Measurements from ENCODE around the gene ZPBP.
"Not testable (repeated sequence)": the region's sequence is repeated elsewhere in the genome, so short reads cannot be mapped to it uniquely, and the experiment has no call there.

ZPBP gene

GRCh38 chr7:50041165-50041564 lies 51.9 kb downstream of the ZPBP start:
- DNase-seq (ENCODE audit: low read depth, low spot score): not testable (repeated sequence)

- no peak for DNase-seq (ENCODE audit: low read depth, low spot score)
Measured at GRCh38 chr7:50037086-50037485, 56.0 kb downstream of the ZPBP start.

- DNase-seq (ENCODE audit: low read depth, low spot score): no peak
Measured at GRCh38 chr7:50022991-50023390, 70.1 kb downstream of the ZPBP start.

- no peak for DNase-seq (ENCODE audit: low read depth, low spot score)
Measured at GRCh38 chr7:50022451-50022850, 70.6 kb downstream of the ZPBP start.

GRCh38 chr7:49995681-49996080 lies 97.4 kb downstream of the ZPBP start:
- DNase-seq (ENCODE audit: low read depth, low spot score): no peak

GRCh38 chr7:49986191-49986590 lies 106.9 kb downstream of the ZPBP start:
- no peak for DNase-seq (ENCODE audit: low read depth, low spot score)

- no peak for DNase-seq (ENCODE audit: low read depth, low spot score)
Measured at GRCh38 chr7:49980465-49980864, 112.6 kb downstream of the ZPBP start.

- no peak for DNase-seq (ENCODE audit: low read depth, low spot score)
Measured at GRCh38 chr7:49976238-49976637, 116.8 kb downstream of the ZPBP start.

GRCh38 chr7:49974035-49974434 lies 119.0 kb downstream of the ZPBP start:
- DNase-seq (ENCODE audit: low read depth, low spot score): no peak

- DNase-seq (ENCODE audit: low read depth, low spot score): no peak
Measured at GRCh38 chr7:49937608-49938007, 155.4 kb downstream of the ZPBP start.

- DNase-seq (ENCODE audit: low read depth, low spot score): no peak
Measured at GRCh38 chr7:49931627-49932026, 161.4 kb downstream of the ZPBP start.

GRCh38 chr7:49928787-49929186 lies 164.3 kb downstream of the ZPBP start:
- DNase-seq (ENCODE audit: low read depth, low spot score): no peak

GRCh38 chr7:49927631-49928030 lies 165.4 kb downstream of the ZPBP start:
- DNase-seq (ENCODE audit: low read depth, low spot score): no peak

- DNase-seq (ENCODE audit: low read depth, low spot score): no peak
Measured at GRCh38 chr7:49926720-49927119, 166.3 kb downstream of the ZPBP start.

- DNase-seq (ENCODE audit: low read depth, low spot score): no peak
Measured at GRCh38 chr7:49911909-49912308, 181.1 kb downstream of the ZPBP start.

- no peak for DNase-seq (ENCODE audit: low read depth, low spot score)
Measured at GRCh38 chr7:49894543-49894942, 198.5 kb downstream of the ZPBP start.

- no peak for DNase-seq (ENCODE audit: low read depth, low spot score)
Measured at GRCh38 chr7:49893131-49893530, 199.9 kb downstream of the ZPBP start.

- DNase-seq (ENCODE audit: low read depth, low spot score): no peak
Measured at GRCh38 chr7:49892481-49892880, 200.6 kb downstream of the ZPBP start.

Measured in astrocyte of the hippocampus (primary cell).